ENCODE measurements around the gene PTPRG. TPM values are rescaled to one million over a fixed set of nuclear protein-coding genes. Genes with fewer than 3 reads are reported as not detected.

The PTPRG gene
- total RNA-seq, 1 experiment from 2014 or later, result 32.1 TPM

- POLR2A ChIA-PET, result no interaction called here
- intact Hi-C loops (cut with micrococcal nuclease), result no loop called here
Observed at GRCh38 chr3:62178739-62179600, 617.6 kb downstream of the PTPRG start.

More at GRCh38 chr3:62178739-62179600, 617.6 kb downstream of the PTPRG start:
- no peaks in the 10 kb centered on the region for H3K27me3 ChIP-seq (ENCODE audit: insufficient read depth, low read length)
- ChIA-PET RAD21 (ENCODE audit: low non-redundant PET in 1 of 2, low total read pairs in 2 of 2, uncharacterized antibody in 2 of 2, unreplicated experiment in 2 of 2) (no interaction called here), CTCF (no interaction called here)
- no peaks in the 10 kb centered on the region for H3K9me2 ChIP-seq (ENCODE audit: insufficient read depth)
- no peaks in the 10 kb centered on the region for H3K9me3 ChIP-seq (ENCODE audit: control insufficient read depth in 1 of 2, insufficient read depth in 1 of 2, low read depth in 1 of 2, low read length in 2 of 2)
- BruUV-seq (replicated peaks), result no TSS peak
- no peaks in the 10 kb centered on the region for H3K4me1 ChIP-seq (ENCODE audit: control insufficient read depth in 1 of 2, insufficient read depth in 2 of 2, low read length in 2 of 2)
- H2AFZ ChIP-seq (ENCODE audit: low read depth, low read length, poor library complexity, severe bottlenecking), result no peak overlapping the region
- no peak overlapping the region for H3K27ac ChIP-seq (ENCODE audit: low read depth, low read length)
- H3K4me3 ChIP-seq (replicated peaks in 1 of 2; ENCODE audit: low read depth in 1 of 2, low read length in 2 of 2), result no peak overlapping the region
- TF ChIP-seq FOSL1 (IDR thresholded peaks at IDR 0.05; ENCODE audit: low read depth), result no peak
- no peak for TF ChIP-seq CTCF (IDR thresholded peaks at IDR 0.05 in 2 of 3, conservative IDR thresholded peaks at IDR 0.05 in 1 of 3; ENCODE audit: borderline replicate concordance in 1 of 3, insufficient read depth in 1 of 3, low read depth in 2 of 3, low read length in 2 of 3)
- TF ChIP-seq SIN3A (IDR thresholded peaks at IDR 0.05; ENCODE audit: low read depth), result no peak
- TF ChIP-seq POLR2A (IDR thresholded peaks at IDR 0.05; ENCODE audit: borderline replicate concordance, extremely low read depth, insufficient read depth, insufficient read length), result no peak
- no peak for TF ChIP-seq YY1 (IDR thresholded peaks at IDR 0.05; ENCODE audit: extremely low read depth, insufficient replicate concordance, low read depth, low read length)
- no peak for TF ChIP-seq EGR1 (IDR thresholded peaks at IDR 0.05; ENCODE audit: low read depth)
- TF ChIP-seq ATF3 (IDR thresholded peaks at IDR 0.05), result no peak
- no peak for TF ChIP-seq ZNF274 (IDR thresholded peaks at IDR 0.05; ENCODE audit: low read depth, low read length)
- TF ChIP-seq ELF1 (IDR thresholded peaks at IDR 0.05; ENCODE audit: borderline replicate concordance, low read depth), result no peak
- H4K20me1 ChIP-seq (ENCODE audit: insufficient read depth), result no peaks in the 10 kb centered on the region
- no peak overlapping the region for H3K9ac ChIP-seq (ENCODE audit: low read length)
- ATAC-seq (no peak), DNase-seq (ENCODE audit: low read depth, low spot score) (no peak)
- H3K36me3 ChIP-seq (ENCODE audit: control insufficient read depth in 1 of 2, insufficient read depth in 2 of 2, low read length in 2 of 2), result no peaks in the 10 kb centered on the region
- H3K4me2 ChIP-seq (ENCODE audit: low read length), result no peak overlapping the region
- H3K79me2 ChIP-seq (ENCODE audit: insufficient read depth, low read length), result no peaks in the 10 kb centered on the region
